Mesodermal cell (in vitro differentiated cells): ENCODE measurements around the gene FNIP1. TPM values are rescaled to one million over a fixed set of nuclear protein-coding genes. Genes with fewer than 3 reads are reported as not detected.
"Not testable (repeated sequence)": the region's sequence is repeated elsewhere in the genome, so short reads cannot be mapped to it uniquely, and the experiment has no call there.

Experiments
- H3K27ac ChIP-seq: 2 replicates; pipeline ENCODE4 v1.7.0; 2013; ENCODE audit warnings: mild to moderate bottlenecking, low read depth, low read length, moderate library complexity; ENCODE audit not compliant: severe bottlenecking
- H3K36me3 ChIP-seq: 2 replicates; pipeline ENCODE4 v1.7.1; 2013; ENCODE audit warnings: mild to moderate bottlenecking, low read length, moderate library complexity; ENCODE audit not compliant: control insufficient read depth, insufficient read depth
- H3K4me1 ChIP-seq: one replicate; pipeline ENCODE4 v1.7.1; 2013; ENCODE audit warnings: mild to moderate bottlenecking, low read length; ENCODE audit not compliant: insufficient read depth, control insufficient read depth, poor library complexity, severe bottlenecking
- H3K4me3 ChIP-seq: 2 replicates; pipeline ENCODE4 v1.7.0; 2013; ENCODE audit warnings: low read length, control low read depth, mild to moderate bottlenecking; ENCODE audit not compliant: insufficient read depth, poor library complexity, severe bottlenecking; ENCODE audit errors: extremely low read depth
- H3K9me3 ChIP-seq: 2 replicates; pipeline ENCODE4 v1.7.1; 2013; ENCODE audit warnings: mild to moderate bottlenecking, low read length, moderate library complexity; ENCODE audit not compliant: control insufficient read depth
- WGBS, 2 experiments: methylation state at CpG; one replicate each; pipeline ENCODE4 v1.1.5; 2013; ENCODE audit warnings: missing lambda C conversion rate in 2 of 2; ENCODE audit not compliant: insufficient coverage in 2 of 2; 5-methylcytosine and 5-hydroxymethylcytosine counted together
- polyA plus RNA-seq, 2 experiments: library from polyadenylated mRNA; stranded (reverse); fragments of 50-300 nt; gene quantifications; one replicate each; pipeline ENCODE4 v1.2.3, GENCODE V29; 2013

FNIP1 gene
- polyA plus RNA-seq (2013, experiment 1 of 2): 13.3 TPM
- 13.1 TPM for polyA plus RNA-seq (2013, experiment 2 of 2)

- Histone ChIP-seq H3K36me3 (peaks cover 12% of the 10 kb centered on the region), H3K4me3 (peak within 1 kb of the TSS; percentile 84), H3K27ac (peak within 1 kb of the TSS; percentile 97), H3K4me1 (no peaks in the 10 kb centered on the region), H3K9me3 (no peaks in the 10 kb centered on the region)
- WGBS, 2 experiments: 0% methylated on average over 60 to 63 of the region's 79 CpGs
Observed at GRCh38 chr5:131796793-131797693, at the start of gene FNIP1. TSS of gene FNIP1 (minus strand) at chr5:131797017. CDS start at chr5:131796921, 96 bp downstream.

GRCh38 chr5:131846536-131846935 is 49.7 kb upstream of the FNIP1 start:
- H3K36me3 ChIP-seq: no peaks in the 10 kb centered on the region
- H3K4me1 ChIP-seq: no peaks in the 10 kb centered on the region
- 100% methylated on average over 1 of the region's 1 CpG; no CpG with 5 or more reads in 1 of the 2 experiments for WGBS, 2 experiments
- no peak overlapping the region for H3K27ac ChIP-seq
- no peak overlapping the region for H3K4me3 ChIP-seq
- peaks cover 35% of the 10 kb centered on the region for H3K9me3 ChIP-seq

GRCh38 chr5:131845828-131846227 is 49.0 kb upstream of the FNIP1 start:
- Histone ChIP-seq H3K27ac (no peak overlapping the region), H3K36me3 (no peaks in the 10 kb centered on the region), H3K4me3 (no peak overlapping the region)

GRCh38 chr5:131842971-131843370 is 46.2 kb upstream of the FNIP1 start:
- H3K4me3 ChIP-seq, H3K4me1 ChIP-seq, H3K36me3 ChIP-seq, H3K27ac ChIP-seq: not testable (repeated sequence)
- no CpG with 5 or more reads among the region's 1 CpG for WGBS, 2 experiments
- peaks cover 31% of the 10 kb centered on the region for H3K9me3 ChIP-seq

More at GRCh38 chr5:131845828-131846227, 49.0 kb upstream of the FNIP1 start:
- peaks cover 35% of the 10 kb centered on the region for H3K9me3 ChIP-seq
- H3K4me1 ChIP-seq: no peaks in the 10 kb centered on the region

GRCh38 chr5:131832702-131833101 is 35.9 kb upstream of the FNIP1 start:
- H3K27ac ChIP-seq, H3K4me1 ChIP-seq, H3K36me3 ChIP-seq, H3K4me3 ChIP-seq, H3K9me3 ChIP-seq: not testable (repeated sequence)
- 72 to 90% methylated on average over 2 of the region's 2 CpGs for WGBS, 2 experiments

GRCh38 chr5:131825404-131826013 is 28.7 kb upstream of the FNIP1 start:
- Histone ChIP-seq H3K4me3 (no peak overlapping the region), H3K9me3 (no peaks in the 10 kb centered on the region), H3K27ac (no peak overlapping the region), H3K4me1 (peaks cover 4% of the 10 kb centered on the region), H3K36me3 (no peaks in the 10 kb centered on the region)
- WGBS, 2 experiments: 75 to 88% methylated on average over 2 of the region's 2 CpGs

- Histone ChIP-seq H3K36me3 (no peaks in the 10 kb centered on the region), H3K4me1 (peaks cover 4% of the 10 kb centered on the region), H3K4me3 (no peak overlapping the region), H3K27ac (no peak overlapping the region), H3K9me3 (no peaks in the 10 kb centered on the region)
- no CpG with 5 or more reads among the region's 1 CpG for WGBS, 2 experiments
Observed at GRCh38 chr5:131824631-131825030, 27.8 kb upstream of the FNIP1 start.

- 100% methylated on average over 1 of the region's 1 CpG; no CpG with 5 or more reads in 1 of the 2 experiments for WGBS, 2 experiments
- H3K36me3 ChIP-seq: no peaks in the 10 kb centered on the region
- no peaks in the 10 kb centered on the region for H3K9me3 ChIP-seq
- H3K4me1 ChIP-seq: peaks cover 4% of the 10 kb centered on the region
- H3K4me3 ChIP-seq: no peak overlapping the region
- H3K27ac ChIP-seq: no peak overlapping the region
Observed at GRCh38 chr5:131821221-131821620, 24.4 kb upstream of the FNIP1 start.

- Histone ChIP-seq H3K27ac (no peak overlapping the region), H3K4me3 (no peak overlapping the region), H3K4me1 (peaks cover 14% of the 10 kb centered on the region), H3K36me3 (no peaks in the 10 kb centered on the region), H3K9me3 (no peaks in the 10 kb centered on the region)
- WGBS, 2 experiments: no CpG with 5 or more reads among the region's 2 CpGs
Observed at GRCh38 chr5:131818001-131818724, 21.3 kb upstream of the FNIP1 start.

GRCh38 chr5:131814990-131815389 is 18.2 kb upstream of the FNIP1 start:
- H3K36me3 ChIP-seq: no peaks in the 10 kb centered on the region
- H3K4me1 ChIP-seq: peaks cover 10% of the 10 kb centered on the region
- no peaks in the 10 kb centered on the region for H3K9me3 ChIP-seq
- no peak overlapping the region for H3K4me3 ChIP-seq
- 51 to 78% methylated on average over 2 of the region's 2 CpGs for WGBS, 2 experiments
- peak overlapping the region; percentile 4 for H3K27ac ChIP-seq
